HG03060 (cell line): ENCODE measurements around the gene MPDZ.

Source experiments
- ATAC-seq: cut with Tn5 transposase; IDR thresholded peaks from one replicate; pipeline ENCODE4 v1.9.1; 2021; ENCODE audit warnings: low read depth, moderate number of reproducible peaks; ENCODE audit not compliant: unreplicated experiment

MPDZ gene

DNA sequence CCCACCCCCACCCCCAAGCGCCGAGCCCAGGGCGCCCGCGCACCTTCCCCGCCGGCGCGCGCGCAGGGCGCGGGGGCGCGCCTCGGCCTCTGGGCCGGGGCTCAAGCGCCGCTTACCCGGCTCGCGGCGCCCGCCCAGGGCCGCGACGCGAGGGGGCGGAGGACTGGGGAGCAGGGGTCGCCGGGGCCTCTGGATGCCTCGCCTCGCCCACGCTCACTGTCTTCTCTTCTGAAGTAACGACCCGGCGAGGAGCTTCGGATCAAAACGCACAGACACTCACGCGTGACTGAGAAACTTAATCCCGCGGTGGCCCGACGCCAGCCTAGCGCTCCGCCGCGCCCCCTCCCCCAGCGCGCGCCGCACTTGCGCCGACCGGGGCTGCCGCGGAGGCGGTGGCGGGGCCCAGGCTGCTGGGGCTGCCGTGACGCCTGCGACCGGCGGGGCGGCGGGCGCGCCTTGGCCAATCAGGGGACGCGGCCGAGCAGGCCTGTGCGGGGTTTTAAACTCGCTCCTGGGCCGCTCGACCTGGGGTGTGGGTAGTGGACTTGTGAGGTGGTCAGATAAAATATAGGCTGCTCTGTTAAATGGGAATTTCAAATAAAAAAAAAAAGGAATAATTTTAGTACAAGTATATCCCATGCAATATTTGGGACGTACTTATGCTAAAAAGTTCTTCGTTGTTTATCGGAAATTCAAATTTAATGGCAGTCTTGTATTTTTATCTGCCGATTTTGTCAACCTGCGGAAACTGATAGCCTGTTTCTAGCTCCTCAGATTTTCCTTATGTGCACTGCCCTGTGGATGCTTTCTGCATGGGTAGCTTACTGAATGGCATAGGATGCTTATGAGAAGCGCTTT is at the start of gene MPDZ:
Gene MPDZ (minus strand): TSS at position 409 of the 858 bp plus-strand sequence. CDS start 29,377 bp downstream, outside the sequence.
- no peak for ATAC-seq

GRCh38 chr9:13324988-13325387 is 45.5 kb upstream of the MPDZ start:
- no peak for ATAC-seq

DNA sequence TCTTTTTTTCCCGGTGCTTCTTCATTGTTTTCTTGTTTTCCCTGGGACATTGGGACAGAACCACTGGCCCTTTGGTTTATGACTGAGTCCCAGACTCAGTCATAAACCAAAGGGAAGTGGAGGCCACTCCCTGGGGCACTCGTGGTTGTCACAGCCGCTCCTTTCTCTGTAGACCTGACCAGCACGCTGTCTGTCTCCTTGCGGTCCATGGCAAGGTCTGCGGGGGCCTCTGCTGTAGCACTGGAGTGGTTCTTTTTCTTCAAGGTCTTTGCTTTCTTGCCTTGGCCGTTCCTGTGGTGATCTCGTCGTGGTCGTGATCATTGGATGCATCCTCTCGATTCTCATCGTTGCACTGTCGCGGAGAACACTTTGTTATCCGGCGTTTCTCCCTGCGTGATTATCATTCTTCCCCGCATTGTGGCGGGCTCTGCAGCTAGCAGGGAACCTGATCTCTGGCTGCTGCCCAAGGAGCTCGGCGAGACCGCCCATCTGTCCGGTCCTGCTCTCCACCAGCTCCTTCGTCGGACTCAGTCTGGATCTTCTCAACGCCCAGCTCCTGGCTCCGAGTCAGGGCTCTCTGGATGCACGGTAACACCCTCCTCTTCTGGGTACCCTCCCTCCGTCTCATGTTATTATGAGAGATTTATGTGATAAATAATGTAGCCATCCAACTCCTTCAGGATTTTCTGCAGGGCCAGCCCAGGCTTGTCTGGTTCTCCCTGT is 43.5 kb upstream of the MPDZ start:
- ATAC-seq = no peak

DNA sequence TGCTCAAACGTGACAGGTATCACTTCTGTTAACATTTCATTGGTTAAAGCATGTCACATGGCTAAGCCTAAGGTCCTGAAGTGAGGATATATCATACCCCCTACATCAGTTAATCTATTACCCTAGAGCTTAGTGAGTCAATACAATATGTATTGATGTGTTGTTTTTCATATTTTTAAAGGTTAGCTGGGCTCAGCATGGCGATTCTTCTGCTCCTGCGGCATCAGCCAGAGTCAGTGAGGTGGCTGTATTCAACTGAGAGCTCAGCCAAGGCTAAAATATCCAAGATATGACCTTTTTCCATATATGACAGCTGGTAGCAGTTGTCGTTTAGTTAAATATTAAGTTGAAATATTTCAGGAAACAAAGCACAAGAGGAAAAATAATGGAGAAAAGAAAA is 38.5 kb upstream of the MPDZ start:
- no peak for ATAC-seq

DNA sequence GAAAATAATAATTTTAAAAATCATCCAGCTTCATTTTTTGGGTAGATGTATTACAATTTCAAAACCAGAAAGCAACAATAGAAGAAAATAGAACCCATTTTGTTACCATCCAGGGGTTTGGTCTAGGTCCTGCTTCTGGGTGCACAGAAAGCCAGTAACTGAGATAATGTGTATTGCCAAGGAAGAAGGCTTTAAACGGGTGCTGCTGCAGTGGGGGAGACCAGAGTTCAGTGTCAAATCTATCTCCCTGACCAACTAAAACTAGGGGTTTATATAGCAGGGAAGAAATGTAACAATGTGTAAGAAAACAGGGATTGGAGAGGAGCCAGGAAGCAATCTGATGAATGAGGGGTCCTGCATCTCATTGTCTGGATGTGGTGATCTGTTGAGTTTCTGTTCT is 17.5 kb upstream of the MPDZ start:
- ATAC-seq = no peak

- ATAC-seq = no peak
These were observed 16.1 kb upstream of the MPDZ start for GRCh38 chr9:13295556-13295955.

GRCh38 chr9:13292782-13293181 is 13.3 kb upstream of the MPDZ start:
- no peak for ATAC-seq

- no peak for ATAC-seq
These were observed 12.7 kb upstream of the MPDZ start for GRCh38 chr9:13292158-13292557.

DNA sequence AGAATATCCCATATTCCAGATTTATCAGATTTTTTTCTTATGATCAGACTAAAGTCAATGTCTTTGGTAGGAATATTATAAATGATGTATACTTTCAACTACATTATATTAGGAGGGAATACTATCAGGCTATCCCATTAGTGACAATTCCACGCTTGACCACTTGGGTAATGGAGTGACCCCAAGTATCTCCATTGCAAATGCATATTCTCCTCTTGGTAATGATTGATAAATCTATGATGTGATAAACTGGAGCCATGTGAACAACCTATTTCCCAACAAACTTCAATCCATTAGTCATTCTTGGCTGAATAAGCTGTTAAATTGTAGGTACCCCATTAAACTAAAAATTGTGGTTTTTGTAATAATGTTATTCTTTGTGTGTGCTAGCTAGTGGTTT is 12.2 kb upstream of the MPDZ start:
- no peak for ATAC-seq

GRCh38 chr9:13284011-13284410 is 4.5 kb upstream of the MPDZ start:
- no peak for ATAC-seq

GRCh38 chr9:13282998-13283397 is 3.5 kb upstream of the MPDZ start:
- ATAC-seq = no peak

- ATAC-seq = no peak
These were observed 2.0 kb upstream of the MPDZ start for GRCh38 chr9:13281356-13282016.

DNA sequence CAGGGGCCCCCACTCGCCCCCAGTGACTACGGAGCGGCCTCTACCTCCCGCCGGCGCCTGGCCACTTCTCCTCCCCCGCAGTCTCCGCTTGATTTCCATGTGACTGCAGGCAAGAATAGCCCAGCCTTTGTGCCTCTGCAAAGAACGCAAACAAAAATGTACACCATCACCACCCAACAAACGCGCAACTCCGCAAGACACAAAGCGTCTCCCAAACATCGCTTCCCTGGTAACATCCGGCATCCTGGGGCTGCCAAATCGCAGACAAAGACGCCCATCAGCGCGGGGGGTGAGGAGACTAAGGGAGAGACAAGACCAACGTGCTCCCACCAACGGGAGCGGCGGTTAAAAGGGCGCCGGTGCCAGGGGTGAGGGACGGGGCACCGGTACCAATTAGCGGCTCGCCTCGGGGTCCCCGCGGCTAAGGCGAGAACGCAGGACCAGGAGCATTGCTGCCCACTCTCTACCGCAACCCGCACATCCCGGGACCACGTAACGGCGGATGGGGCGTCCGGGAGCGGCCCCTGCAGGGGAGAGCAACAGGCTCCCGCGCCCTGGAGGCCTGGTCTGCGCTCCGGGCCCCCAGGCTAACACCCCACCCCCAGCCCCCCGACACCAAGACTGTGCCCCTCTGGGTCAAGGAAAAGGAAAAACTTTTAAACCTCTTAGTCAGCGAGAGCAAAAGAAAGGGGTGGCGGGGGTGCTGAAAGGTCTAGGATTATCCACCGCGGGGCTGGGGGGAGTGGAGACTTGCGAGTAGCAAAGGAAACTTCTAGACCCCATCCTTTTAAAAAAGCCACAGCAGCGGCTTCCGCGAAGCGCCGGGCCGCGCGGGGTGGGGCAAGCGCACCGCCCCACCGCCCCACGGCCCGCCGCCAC is 885 bp downstream of the MPDZ start:
- no peak for ATAC-seq

DNA sequence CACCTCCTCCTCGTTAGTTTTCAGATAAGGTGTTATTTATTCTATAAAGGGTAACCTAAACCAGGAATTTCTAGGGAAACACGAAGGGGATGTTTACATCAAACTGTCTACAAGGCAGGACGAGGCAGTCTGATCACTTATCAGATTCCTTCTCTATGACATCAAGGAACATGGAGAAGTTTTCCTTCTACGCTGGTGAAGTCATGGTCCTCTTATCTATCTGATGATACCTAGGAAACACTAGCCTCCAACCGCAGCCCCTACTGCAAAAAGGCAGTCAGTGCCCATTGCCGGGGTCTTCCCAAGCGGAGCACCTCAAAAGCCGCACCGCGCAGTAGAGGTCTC is 1.5 kb downstream of the MPDZ start:
- ATAC-seq = no peak

- ATAC-seq = no peak
These were observed 4.4 kb downstream of the MPDZ start for GRCh38 chr9:13274886-13275641.

DNA sequence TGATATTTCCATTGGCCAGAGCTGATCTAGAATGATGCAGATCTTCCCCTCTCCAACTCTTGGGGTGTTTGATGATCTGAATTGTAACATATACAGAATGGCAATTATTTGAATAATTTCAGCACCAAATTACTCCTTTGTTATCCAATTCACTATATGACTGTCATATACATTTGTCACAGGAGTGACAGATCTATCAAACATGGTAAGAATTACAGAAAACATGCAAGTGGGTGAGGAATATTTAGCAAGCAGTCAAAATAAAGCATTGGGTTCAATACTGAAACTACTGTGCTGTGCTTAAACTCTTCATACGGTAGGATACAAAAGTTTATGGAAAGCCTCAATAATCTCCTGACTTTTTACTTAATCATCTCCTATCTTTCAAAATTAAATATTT is 8.8 kb downstream of the MPDZ start:
- no peak for ATAC-seq

- no peak for ATAC-seq
These were observed 9.7 kb downstream of the MPDZ start for GRCh38 chr9:13269589-13270452.

DNA sequence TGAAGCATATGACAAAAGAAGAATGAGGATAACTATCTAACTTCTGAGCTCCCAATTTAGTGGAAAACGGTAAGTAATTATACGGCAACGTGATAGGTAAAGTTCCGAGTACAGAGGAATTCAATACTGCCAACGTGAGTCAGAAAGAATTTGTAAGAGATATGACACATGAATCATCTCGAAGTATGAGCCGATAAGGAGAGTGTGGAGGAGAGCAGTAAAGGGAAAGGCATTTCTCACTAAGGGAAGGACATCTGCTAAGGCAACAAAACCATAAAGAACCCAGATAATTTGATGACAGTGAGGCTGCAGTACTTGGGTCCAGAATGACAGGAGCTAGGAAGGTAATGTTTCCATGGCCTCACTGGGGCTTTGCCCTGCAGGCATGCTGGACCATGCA is 11.0 kb downstream of the MPDZ start:
- no peak for ATAC-seq

GRCh38 chr9:13267743-13268142 is 11.7 kb downstream of the MPDZ start:
- no peak for ATAC-seq
